HL-60 (cell line): ENCODE results near the gene CAMTA1.
A peak's percentile ranks its signal among the peaks of the same experiment; 100 is the strongest.

Experiments used
- DNase-seq, 2 experiments: peaks; one replicate each; pipeline ENCODE4 v3.0.0-alpha.2; 2010 to 2020; ENCODE audit warnings: low read depth in 1 of 2, low spot score in 1 of 2
- H3K27ac ChIP-seq: fragments of 250-450 bp; sonication (Bioruptor Pico); replicated peaks from 2 replicates; pipeline ENCODE4 v1.5.1; 2020; ENCODE audit warnings: mild to moderate bottlenecking, moderate library complexity
- H3K27me3 ChIP-seq: fragments of 250-450 bp; sonication (Bioruptor Pico); 2 replicates; pipeline ENCODE4 v1.5.1; 2021; ENCODE audit warnings: mild to moderate bottlenecking, moderate library complexity; ENCODE audit not compliant: insufficient read depth, poor library complexity, severe bottlenecking
- H3K4me3 ChIP-seq: replicated peaks from 2 replicates; pipeline ENCODE4 v1.5.1; 2011; ENCODE audit warnings: mild to moderate bottlenecking, control low read depth, low read length; ENCODE audit not compliant: insufficient read depth
- GABPA ChIP-seq: IDR thresholded peaks from 2 replicates; pipeline ENCODE4 v1.6.1; 2012; ENCODE audit warnings: low read depth
- POLR2AphosphoS5 ChIP-seq: IDR thresholded peaks from 2 replicates; pipeline ENCODE4 v1.6.1; 2012; ENCODE audit warnings: low read depth
- REST ChIP-seq: IDR thresholded peaks from 2 replicates; pipeline ENCODE4 v1.6.1; 2012; ENCODE audit warnings: low read depth; ENCODE audit not compliant: insufficient replicate concordance
- SPI1 ChIP-seq: IDR thresholded peaks from 2 replicates; pipeline ENCODE4 v1.6.1; 2012; ENCODE audit warnings: low read depth, mild to moderate bottlenecking, borderline replicate concordance
- TF ChIP-seq, protein P1 (sequence below): IDR thresholded peaks from one replicate; pipeline ENCODE4 v1.5.1; 2011; ENCODE audit warnings: low read length, control low read depth, inconsistent platforms; ENCODE audit not compliant: insufficient read depth

CAMTA1 gene

DNA sequence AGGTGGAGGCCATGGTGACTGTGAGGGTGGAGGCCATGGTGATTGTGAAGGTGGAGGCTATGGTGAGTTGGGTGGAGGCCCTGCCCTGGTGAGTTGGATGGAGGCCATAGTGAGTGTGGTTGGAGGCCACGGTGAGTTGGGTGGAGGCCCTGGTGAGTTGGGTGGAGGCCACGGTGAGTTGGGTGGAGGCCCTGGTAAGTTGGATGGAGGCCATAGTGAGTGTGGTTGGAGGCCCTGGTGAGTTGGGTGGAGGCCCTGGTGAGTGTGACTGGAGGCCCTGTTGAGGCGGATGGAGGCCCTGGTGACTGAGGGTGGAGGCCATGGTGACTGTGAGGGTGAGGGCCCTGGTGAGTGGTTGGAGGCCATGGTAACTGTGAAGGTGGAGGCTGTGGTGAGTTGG is 860.9 kb downstream of the CAMTA1 start:
- H3K4me3 ChIP-seq: no peak overlapping the region
- no peaks in the 10 kb centered on the region for H3K27me3 ChIP-seq
- H3K27ac ChIP-seq: no peak overlapping the region
- no peak for DNase-seq
- TF ChIP-seq SPI1: no peak
- TF ChIP-seq, protein P1, sequence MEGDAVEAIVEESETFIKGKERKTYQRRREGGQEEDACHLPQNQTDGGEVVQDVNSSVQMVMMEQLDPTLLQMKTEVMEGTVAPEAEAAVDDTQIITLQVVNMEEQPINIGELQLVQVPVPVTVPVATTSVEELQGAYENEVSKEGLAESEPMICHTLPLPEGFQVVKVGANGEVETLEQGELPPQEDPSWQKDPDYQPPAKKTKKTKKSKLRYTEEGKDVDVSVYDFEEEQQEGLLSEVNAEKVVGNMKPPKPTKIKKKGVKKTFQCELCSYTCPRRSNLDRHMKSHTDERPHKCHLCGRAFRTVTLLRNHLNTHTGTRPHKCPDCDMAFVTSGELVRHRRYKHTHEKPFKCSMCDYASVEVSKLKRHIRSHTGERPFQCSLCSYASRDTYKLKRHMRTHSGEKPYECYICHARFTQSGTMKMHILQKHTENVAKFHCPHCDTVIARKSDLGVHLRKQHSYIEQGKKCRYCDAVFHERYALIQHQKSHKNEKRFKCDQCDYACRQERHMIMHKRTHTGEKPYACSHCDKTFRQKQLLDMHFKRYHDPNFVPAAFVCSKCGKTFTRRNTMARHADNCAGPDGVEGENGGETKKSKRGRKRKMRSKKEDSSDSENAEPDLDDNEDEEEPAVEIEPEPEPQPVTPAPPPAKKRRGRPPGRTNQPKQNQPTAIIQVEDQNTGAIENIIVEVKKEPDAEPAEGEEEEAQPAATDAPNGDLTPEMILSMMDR: no peak
- no peak for TF ChIP-seq REST
- TF ChIP-seq GABPA: no peak
- TF ChIP-seq POLR2AphosphoS5: no peak

DNA sequence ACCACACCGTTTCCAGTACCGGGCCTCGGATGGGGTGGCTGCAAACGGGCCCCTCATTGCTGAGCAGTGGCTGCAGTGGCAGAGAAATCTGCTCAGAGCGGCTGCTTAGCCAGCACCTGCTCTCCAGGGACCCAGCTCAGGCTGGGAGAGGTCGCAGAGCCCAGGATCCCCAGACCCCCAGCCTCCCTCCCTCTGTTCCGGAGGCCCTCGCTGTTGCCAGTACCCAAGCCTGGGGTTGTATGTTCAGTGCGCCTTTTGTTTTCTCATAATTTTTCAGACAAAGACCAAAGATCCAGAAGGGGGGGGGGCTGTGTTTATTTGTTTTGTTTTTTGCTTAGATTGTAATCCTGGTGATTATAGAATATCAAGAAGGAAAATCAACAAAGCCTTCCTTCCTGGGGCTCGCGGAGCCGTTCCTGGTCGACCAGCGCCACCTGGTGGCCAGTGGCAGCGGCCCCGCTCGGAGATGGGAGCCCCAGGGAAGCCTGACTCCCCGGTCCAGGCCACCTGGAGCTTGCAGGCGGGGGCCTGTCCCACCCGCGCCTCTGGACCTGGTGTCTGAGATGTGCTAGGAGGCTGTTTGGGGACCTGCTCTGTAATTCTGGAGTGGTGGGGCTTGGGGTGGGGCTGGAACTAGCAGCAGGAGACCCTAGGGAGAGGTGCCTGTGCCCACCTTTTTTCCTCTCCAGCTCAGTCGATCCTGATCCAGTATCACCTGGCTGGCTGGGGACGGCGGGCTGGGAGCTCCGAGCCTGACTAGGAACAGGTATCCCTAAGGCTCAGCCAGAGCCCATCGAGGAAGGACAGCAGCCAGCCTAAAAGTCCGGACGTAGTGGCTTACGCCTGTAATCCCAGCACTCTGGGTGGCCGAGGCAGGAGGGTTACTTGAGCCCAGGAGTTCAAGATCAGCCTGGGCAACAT is 862.0 kb downstream of the CAMTA1 start:
- Histone ChIP-seq H3K27me3 (no peaks in the 10 kb centered on the region), H3K27ac (no peak overlapping the region), H3K4me3 (no peak overlapping the region)
- TF ChIP-seq GABPA (no peak), REST (no peak), POLR2AphosphoS5 (no peak), SPI1 (no peak)
- TF ChIP-seq, protein P1: peak; percentile 68
- peak; percentile 15 to 48 for DNase-seq

- Histone ChIP-seq H3K4me3 (no peak overlapping the region), H3K27me3 (no peaks in the 10 kb centered on the region), H3K27ac (peak overlapping the region; percentile 51)
- peak; percentile 77 to 97 for DNase-seq
- TF ChIP-seq, protein P1: no peak
- TF ChIP-seq GABPA (peak; percentile 46; the same call in 1 of the 2 replicates), SPI1 (no peak), REST (peak; percentile 27), POLR2AphosphoS5 (peak; percentile 99)
Observed at GRCh38 chr1:7648761-7649384, 863.6 kb downstream of the CAMTA1 start.
